Neural progenitor cell (in vitro differentiated cells): ENCODE results near the gene SPTB. TPM values are rescaled to one million over a fixed set of nuclear protein-coding genes. Genes with fewer than 3 reads are reported as not detected.

Source experiments
- DNase-seq: peaks from one replicate; pipeline ENCODE4 v3.0.0-alpha.2; 2016; ENCODE audit warnings: low spot score
- H2AFZ ChIP-seq: fragments of 200-600 bp; sonication (generic); replicated peaks from 2 replicates; pipeline ENCODE4 v1.6.1; 2016; ENCODE audit warnings: antibody characterized with exemption
- H3F3A ChIP-seq: fragments of 200-600 bp; sonication (generic); 2 replicates; pipeline ENCODE4 v1.6.1; 2016; ENCODE audit warnings: antibody characterized with exemption, low read depth
- H3K27ac ChIP-seq: fragments of 200-600 bp; sonication (generic); 2 replicates; pipeline ENCODE4 v1.5.1; 2016; ENCODE audit warnings: mild to moderate bottlenecking
- H3K27me3 ChIP-seq: fragments of 200-600 bp; sonication (generic); 2 replicates; pipeline ENCODE4 v1.6.1; 2016; ENCODE audit warnings: mild to moderate bottlenecking, moderate library complexity
- H3K36me3 ChIP-seq: fragments of 200-600 bp; sonication (generic); 2 replicates; pipeline ENCODE4 v1.5.1; 2016
- H3K4me1 ChIP-seq: fragments of 200-600 bp; sonication (generic); 2 replicates; pipeline ENCODE4 v1.6.1; 2016; ENCODE audit warnings: mixed run types
- H3K4me2 ChIP-seq: fragments of 200-600 bp; sonication (generic); 2 replicates; pipeline ENCODE4 v1.6.1; 2016
- H3K4me3 ChIP-seq: fragments of 200-600 bp; sonication (generic); 2 replicates; pipeline ENCODE4 v1.5.1; 2016
- H3K79me2 ChIP-seq: fragments of 200-600 bp; sonication (generic); 2 replicates; pipeline ENCODE4 v1.6.1; 2016; ENCODE audit warnings: low read depth
- H3K9ac ChIP-seq: fragments of 200-600 bp; sonication (generic); 2 replicates; pipeline ENCODE4 v1.6.1; 2016
- H3K9me3 ChIP-seq: fragments of 200-600 bp; sonication (generic); 2 replicates; pipeline ENCODE4 v1.5.1; 2016; ENCODE audit warnings: low read depth
- H4K20me1 ChIP-seq: fragments of 200-600 bp; sonication (generic); 2 replicates; pipeline ENCODE4 v1.6.1; 2016; ENCODE audit warnings: low read depth
- H3K27ac Mint-ChIP-seq: 3 replicates; pipeline ENCODE4 v1.8.0; 2021; ENCODE audit warnings: mixed read lengths
- H3K27me3 Mint-ChIP-seq: 2 replicates; pipeline ENCODE4 v1.8.0; 2022; ENCODE audit warnings: low read depth, mild to moderate bottlenecking, inconsistent platforms, moderate library complexity, mixed read lengths; ENCODE audit not compliant: insufficient read depth
- H3K36me3 Mint-ChIP-seq: 3 replicates; pipeline ENCODE4 v1.8.0; 2021; ENCODE audit warnings: mixed read lengths
- H3K4me1 Mint-ChIP-seq: 3 replicates; pipeline ENCODE4 v1.8.0; 2021; ENCODE audit warnings: mixed read lengths
- H3K4me3 Mint-ChIP-seq: 3 replicates; pipeline ENCODE4 v1.8.0; 2021; ENCODE audit warnings: mild to moderate bottlenecking, moderate library complexity, mixed read lengths
- H3K9me3 Mint-ChIP-seq: 3 replicates; pipeline ENCODE4 v1.8.0; 2020; ENCODE audit warnings: mixed read lengths
- CTCF ChIP-seq: fragments of 200-600 bp; sonication (generic); IDR thresholded peaks from 2 replicates; pipeline ENCODE4 v1.5.1; 2017; ENCODE audit warnings: antibody characterized with exemption, mild to moderate bottlenecking
- EZH2 ChIP-seq: fragments of 200-600 bp; sonication (generic); IDR thresholded peaks from 2 replicates; pipeline ENCODE4 v1.6.1; 2017; ENCODE audit warnings: antibody characterized with exemption, mild to moderate bottlenecking, moderate library complexity
- EZH2phosphoT487 ChIP-seq: fragments of 200-600 bp; sonication (generic); IDR thresholded peaks from 2 replicates; pipeline ENCODE4 v1.6.1; 2017; ENCODE audit warnings: antibody characterized with exemption
- total RNA-seq: library from RNA; depleted of rRNA; stranded (reverse); fragments of >200 nt; gene quantifications from 2 replicates; pipeline ENCODE4 v1.2.3, GENCODE V29; 2015; ENCODE audit warnings: low replicate concordance

SPTB gene
- total RNA-seq, 1 donor from 2014 or later: 0.09 TPM

GRCh38 chr14:64861916-64862315 lies 17.8 kb downstream of the SPTB start:
- H4K20me1 ChIP-seq: no peaks in the 10 kb centered on the region
- no peak overlapping the region for H3K27ac Mint-ChIP-seq
- DNase-seq: peak; percentile 84

GRCh38 chr14:64860039-64860438 lies 19.7 kb downstream of the SPTB start:
- H3K27ac ChIP-seq: no peak overlapping the region
- H3K9me3 ChIP-seq: no peaks in the 10 kb centered on the region
- H4K20me1 ChIP-seq: no peaks in the 10 kb centered on the region
- H3K27ac Mint-ChIP-seq: no peak overlapping the region
- H3K27me3 ChIP-seq: no peaks in the 10 kb centered on the region
- H3K79me2 ChIP-seq: no peaks in the 10 kb centered on the region
- peak overlapping the region; percentile 15 for H2AFZ ChIP-seq
- no peak overlapping the region for H3K9ac ChIP-seq
- TF ChIP-seq EZH2: no peak
- TF ChIP-seq CTCF: no peak
- TF ChIP-seq EZH2phosphoT487: no peak
- no peak overlapping the region for H3K4me3 Mint-ChIP-seq
- peaks cover 25% of the 10 kb centered on the region for H3K4me1 ChIP-seq
- peaks cover 12% of the 10 kb centered on the region for H3K4me1 Mint-ChIP-seq
- DNase-seq: no peak
- no peaks in the 10 kb centered on the region for H3K36me3 ChIP-seq
- H3K4me3 ChIP-seq: no peak overlapping the region
- peaks cover 7% of the 10 kb centered on the region for H3K27me3 Mint-ChIP-seq
- peaks cover 10% of the 10 kb centered on the region for H3F3A ChIP-seq
- H3K9me3 Mint-ChIP-seq: no peaks in the 10 kb centered on the region
- H3K36me3 Mint-ChIP-seq: no peaks in the 10 kb centered on the region
- no peak overlapping the region for H3K4me2 ChIP-seq

More at GRCh38 chr14:64861916-64862315, 17.8 kb downstream of the SPTB start:
- no peaks in the 10 kb centered on the region for H3K36me3 ChIP-seq
- no peaks in the 10 kb centered on the region for H3K9me3 ChIP-seq
- peaks cover 10% of the 10 kb centered on the region for H3F3A ChIP-seq
- TF ChIP-seq EZH2phosphoT487: no peak
- TF ChIP-seq CTCF: peak; percentile 23
- Mint-ChIP-seq H3K36me3 (no peaks in the 10 kb centered on the region), H3K4me3 (no peak overlapping the region), H3K9me3 (no peaks in the 10 kb centered on the region), H3K4me1 (peaks cover 12% of the 10 kb centered on the region), H3K27me3 (peaks cover 7% of the 10 kb centered on the region)
- peaks cover 19% of the 10 kb centered on the region for H3K4me1 ChIP-seq
- no peaks in the 10 kb centered on the region for H3K27me3 ChIP-seq
- no peaks in the 10 kb centered on the region for H3K79me2 ChIP-seq
- H3K4me3 ChIP-seq: no peak overlapping the region
- peak overlapping the region; percentile 49 for H3K4me2 ChIP-seq
- H3K27ac ChIP-seq: no peak overlapping the region
- H3K9ac ChIP-seq: no peak overlapping the region
- no peak overlapping the region for H2AFZ ChIP-seq

GRCh38 chr14:64857979-64858744 lies 21.5 kb downstream of the SPTB start:
- Histone ChIP-seq H3K4me2 (no peak overlapping the region), H3K9me3 (no peaks in the 10 kb centered on the region), H4K20me1 (no peaks in the 10 kb centered on the region), H3K4me1 (peaks cover 25% of the 10 kb centered on the region), H3K36me3 (no peaks in the 10 kb centered on the region), H3K9ac (no peak overlapping the region), H3K79me2 (no peaks in the 10 kb centered on the region), H3F3A (peaks cover 10% of the 10 kb centered on the region), H3K4me3 (no peak overlapping the region), H3K27ac (no peak overlapping the region), H2AFZ (no peak overlapping the region), H3K27me3 (no peaks in the 10 kb centered on the region)
- H3K4me3 Mint-ChIP-seq: no peak overlapping the region
- TF ChIP-seq CTCF (no peak), EZH2 (no peak), EZH2phosphoT487 (no peak)
- H3K4me1 Mint-ChIP-seq: peaks cover 12% of the 10 kb centered on the region
- no peak for DNase-seq
- H3K36me3 Mint-ChIP-seq: no peaks in the 10 kb centered on the region
- no peak overlapping the region for H3K27ac Mint-ChIP-seq
- H3K9me3 Mint-ChIP-seq: no peaks in the 10 kb centered on the region
- H3K27me3 Mint-ChIP-seq: peaks cover 8% of the 10 kb centered on the region
